SHP77 treated with DMSO at 0.1 percent for 48 hours (cell line): ENCODE data around the gene RAB42.
"Not testable (repeated sequence)": the region's sequence is repeated elsewhere in the genome, so short reads cannot be mapped to it uniquely, and the experiment has no call there.

Source experiments
- DNase-seq: peaks from one replicate; lab custom pipeline; 2025; lab: John Stamatoyannopoulos, UW

The RAB42 gene

DNA sequence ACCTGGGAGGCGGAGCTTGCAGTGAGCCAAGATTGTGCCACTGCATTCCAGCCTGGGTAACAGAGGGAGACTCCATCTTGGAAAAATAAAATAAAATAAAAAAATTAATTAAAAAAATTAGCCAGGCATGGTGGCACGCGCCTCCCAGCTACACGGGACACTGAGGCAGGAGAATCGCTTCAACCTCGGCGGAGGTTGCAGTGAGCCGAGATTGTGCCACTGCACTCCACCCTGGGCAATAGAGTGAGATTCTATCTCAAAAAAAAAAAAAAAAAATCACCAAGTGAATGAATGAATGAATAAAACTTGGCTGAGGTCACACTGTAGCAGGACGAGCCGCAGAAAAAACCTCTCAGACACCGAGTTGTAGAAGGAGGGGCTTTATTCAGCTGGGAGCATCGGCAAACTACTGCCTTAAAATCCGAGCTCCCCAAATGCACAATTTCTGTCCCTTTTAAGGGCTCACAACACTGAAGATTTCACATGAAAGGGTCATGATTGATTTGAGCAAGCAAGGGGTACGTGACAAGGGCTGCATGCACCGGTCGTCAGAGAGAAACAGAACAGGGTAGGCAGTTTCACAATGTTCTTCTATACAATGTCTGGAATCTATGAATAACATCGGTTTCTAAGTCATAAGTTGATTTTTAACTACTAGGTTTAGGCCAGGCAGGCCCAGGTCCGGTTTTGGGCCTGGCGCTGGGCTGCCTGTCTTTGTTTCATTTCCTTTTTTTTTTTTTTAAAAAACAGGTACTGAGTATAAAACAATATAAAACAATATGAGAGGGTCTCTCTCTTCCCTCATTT lies 5.3 kb upstream of the RAB42 start:
- DNase-seq: not testable (repeated sequence)

DNA sequence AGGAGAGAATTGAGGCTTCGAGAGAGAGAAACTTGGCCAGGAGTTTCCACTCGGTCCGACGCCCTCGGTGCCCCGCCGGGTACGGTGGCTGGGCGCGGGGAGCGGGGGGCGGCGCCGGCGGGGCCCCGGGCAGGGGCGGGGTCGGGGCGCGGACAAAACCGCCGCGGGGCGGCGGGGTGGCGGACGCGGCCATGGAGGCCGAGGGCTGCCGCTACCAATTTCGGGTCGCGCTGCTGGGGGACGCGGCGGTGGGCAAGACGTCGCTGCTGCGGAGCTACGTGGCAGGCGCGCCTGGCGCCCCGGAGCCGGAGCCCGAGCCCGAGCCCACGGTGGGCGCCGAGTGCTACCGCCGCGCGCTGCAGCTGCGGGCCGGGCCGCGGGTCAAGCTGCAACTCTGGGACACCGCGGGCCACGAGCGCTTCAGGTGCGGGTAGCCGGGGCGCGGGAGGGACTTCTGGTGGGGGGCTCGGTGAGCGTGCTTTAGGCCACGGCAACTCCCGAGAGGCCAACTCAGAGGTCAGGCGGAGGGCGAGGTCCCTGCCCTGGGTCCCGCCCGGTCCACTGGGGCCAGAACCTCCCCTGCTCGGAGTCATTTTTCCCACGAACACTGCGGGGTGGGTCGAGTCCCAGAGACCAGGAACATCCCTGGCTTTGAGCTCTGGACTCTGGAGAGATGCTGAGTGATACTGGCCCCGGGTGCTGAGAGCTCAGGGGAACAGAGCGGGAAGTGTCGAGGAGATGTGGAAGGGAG lies 431 bp downstream of the RAB42 start:
- DNase-seq: no peak

DNA sequence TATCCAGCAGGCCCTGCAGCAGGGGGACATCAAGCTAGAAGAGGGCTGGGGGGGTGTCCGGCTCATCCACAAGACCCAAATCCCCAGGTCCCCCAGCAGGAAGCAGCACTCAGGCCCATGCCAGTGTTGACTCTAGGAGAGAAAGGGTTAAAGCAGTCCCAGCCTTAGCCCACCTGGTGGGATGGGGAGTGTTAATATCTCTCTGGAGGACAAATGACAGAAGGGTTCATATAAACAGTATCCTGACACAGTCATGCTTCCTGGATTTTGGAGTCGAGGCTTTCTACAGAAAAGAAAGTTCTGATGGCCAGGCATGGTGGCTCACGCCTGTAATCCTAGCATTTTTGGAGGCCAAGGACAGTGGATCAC lies 1.9 kb downstream of the RAB42 start:
- not testable (repeated sequence) for DNase-seq

DNA sequence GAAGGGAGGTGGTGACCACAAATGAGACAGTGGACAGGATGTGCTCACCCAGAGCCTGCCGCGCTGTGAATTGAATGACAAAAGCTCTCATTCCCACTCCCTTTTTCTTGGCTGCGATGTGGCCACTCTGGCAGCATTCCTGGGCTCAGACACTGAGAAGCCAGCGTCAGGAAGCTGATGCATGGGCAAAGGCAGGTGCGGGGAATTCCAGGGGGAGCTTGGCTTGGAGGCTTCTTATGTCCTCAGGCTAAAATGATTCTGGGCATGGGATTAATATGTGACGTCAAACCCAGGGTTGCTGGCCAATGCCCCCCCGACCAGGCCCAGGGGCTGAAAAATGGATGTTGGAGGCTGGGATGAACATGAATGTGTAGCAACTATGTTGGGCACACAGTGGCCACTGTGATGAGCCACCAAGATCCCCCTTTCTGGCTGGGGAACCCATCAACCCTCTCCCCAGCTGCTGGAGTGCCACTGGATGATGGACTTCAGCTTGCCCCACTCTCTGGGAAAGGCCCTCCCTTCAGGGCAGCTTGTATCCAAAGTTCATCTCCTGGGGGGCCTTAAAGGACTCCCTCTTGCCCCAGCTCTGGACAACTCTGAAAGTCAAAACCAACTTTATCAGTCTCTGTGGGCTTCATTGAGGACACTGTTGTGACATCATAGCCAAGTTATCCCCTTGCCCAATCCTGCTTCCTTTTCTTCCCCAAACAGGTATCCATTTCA lies 2.8 kb downstream of the RAB42 start:
- DNase-seq: not testable (repeated sequence)

DNA sequence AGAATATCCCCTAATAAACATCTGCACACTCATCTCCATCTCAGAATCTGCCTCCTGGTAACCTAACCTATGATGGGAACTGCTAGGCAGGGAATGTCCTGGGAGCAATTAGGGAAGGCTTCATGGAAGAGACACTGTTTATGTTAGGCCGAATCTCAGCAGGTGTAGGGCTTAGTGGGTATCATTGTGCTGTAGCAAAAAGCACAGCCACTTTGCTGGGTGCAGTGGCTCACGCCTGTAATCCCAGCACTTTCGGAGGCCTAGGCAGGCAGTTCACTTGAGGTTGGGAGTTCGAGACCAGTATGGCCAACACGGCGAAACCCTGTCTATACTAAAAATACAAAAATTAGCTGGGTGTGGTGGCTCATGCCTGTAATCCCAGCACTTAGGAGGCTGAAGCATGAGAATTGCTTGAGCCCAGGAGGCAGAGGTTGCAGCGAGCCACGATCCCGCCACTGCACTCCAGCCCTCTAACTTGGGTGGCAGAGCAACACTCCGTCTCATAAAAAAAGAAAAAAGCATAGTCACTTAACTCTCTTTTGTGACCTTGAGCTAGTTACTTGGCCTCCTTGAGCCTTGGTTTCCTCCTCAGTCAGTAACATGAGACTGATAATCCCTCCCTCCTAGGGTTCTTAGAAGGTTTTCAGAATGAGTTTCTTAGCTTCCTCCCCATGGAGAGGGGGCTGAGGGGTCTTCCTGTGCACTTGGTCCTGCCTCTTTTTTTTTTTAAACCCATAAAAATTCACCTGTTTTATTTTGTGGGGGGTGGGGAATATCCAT lies 3.5 kb downstream of the RAB42 start:
- no peak for DNase-seq

DNA sequence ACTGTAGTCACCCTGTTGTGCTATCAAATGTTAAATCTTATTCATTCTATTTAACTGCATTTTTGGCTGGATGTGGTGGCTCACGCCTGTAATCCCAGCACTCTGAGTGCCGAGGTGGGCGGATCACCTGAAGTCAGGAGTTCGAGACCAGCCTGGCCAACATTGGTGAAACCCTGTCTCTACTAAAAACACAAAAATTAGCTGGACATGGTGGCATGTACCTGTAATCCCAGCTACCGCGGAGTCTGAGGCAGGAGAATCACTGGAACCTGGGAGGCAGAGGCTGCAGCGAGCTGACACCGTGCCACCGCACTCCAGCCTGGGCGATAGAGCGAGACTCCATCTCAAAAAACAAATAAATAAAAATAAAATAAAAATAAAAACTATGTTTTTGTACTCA lies 4.2 kb downstream of the RAB42 start:
- DNase-seq: not testable (repeated sequence)

DNA sequence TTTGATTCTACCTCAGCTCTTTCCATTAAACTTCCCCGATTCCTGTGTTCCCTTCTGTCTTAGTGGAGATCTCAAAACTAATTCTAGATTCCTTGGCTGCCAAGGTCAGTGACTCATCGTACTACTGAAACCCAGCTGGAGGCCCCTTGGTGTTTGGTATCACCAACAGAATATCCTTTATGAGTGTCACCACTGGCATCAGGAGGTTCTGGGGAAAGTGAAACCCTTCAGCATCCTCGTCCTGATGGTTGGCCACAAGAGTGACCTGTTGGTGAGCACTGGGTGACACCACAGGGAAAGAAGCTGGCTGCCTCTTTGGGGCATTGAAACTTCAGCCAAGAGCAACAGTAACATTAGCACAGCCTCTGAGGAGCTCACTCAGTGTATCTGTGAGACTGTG lies 9.6 kb downstream of the RAB42 start:
- DNase-seq: no peak

DNA sequence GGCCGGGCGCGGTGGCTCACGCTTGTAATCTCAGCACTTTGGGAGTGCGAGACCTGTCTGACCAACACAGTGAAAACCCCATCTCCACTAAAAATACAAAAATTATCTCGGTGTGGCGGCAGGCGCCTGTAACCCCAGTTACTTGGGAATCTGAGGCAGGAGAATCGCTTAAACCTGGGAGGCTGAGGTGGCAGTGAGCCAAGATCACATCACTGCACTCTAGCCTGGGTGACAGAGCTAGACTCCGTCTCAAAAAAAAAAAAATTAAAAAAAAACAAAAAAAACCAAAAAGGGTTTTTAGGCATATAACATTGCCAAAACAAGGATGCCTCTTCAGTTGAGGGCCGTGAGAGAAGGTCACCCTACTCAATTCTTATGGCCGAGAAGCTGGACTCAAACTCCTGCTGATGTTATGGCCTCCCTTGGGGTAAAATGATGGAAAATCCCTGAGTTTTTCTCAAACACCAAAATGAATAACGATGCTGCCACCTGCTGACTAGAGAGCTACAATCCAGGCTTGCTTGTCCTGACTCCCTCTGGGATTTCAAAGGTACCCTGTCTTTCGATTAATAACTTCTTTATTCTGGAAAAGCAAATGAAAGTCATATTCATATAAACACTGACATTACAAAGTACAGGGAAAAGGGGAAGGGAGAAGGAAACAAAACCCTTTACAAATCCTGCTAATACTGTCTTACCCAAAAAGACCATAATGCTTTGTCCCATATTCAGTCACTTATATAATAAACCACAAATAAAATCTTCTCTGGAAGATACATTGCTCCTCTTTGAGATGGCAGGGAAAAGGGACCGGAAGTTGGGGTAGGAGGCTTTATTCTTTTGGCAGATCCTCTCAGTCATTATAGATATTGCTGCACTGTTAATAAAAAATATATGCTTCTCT lies 10.7 kb downstream of the RAB42 start:
- peak; percentile 39 for DNase-seq

DNA sequence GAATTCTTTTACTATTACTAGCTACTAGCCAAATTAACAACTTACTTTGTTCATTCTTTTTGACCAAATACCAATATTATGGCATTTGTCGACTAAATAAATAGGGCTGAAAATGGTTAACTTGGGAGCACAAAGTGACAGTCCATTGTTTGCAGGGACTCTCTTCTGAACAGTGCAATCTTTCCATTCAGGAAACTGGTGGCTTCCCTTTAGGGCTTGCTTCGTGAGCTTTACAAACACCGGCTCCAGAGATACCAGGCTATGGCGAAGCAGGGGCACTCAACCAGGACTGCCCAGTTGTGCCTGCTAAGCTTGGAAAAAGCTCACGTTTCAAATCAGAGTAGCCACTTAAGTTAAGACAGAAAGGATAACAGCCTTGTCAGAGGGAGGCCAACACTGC lies 12.3 kb downstream of the RAB42 start:
- DNase-seq: no peak

DNA sequence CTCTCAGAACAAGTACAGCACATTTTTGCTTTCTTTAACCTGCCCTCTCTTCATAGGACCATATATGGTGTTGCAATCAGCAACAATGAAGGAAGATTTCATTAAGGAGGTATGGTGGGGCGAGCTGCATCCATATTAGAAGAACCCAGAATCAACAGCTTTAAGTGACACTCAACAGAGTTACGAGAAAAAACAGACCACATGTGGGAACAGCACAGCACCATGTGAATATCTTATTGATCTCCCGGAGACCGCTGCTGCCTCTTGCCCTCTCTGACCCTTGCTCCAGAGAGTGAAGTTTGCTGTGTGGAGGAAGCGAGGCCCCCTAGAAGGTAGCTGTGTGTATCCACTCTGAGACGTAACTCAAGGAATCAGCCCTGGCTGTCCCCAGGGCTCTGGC lies 12.9 kb downstream of the RAB42 start:
- no peak for DNase-seq

DNA sequence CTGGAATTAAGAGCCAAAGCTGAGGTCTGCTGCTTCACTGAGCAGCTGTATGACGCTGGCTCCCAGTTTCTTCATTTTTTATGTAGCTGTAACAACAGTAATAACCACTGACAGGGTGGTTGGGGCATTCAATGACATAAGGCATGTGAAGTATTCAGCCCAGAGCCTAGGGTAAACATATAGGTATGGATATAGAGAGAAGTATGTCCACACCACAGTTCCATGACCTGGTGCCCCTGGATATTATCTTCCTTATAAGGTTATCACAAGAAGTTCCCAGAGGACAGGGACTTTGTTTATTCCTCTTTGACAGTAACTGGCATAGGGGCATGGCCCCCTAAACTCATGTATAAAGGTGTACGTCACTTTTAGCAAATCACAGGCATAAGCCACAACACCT lies 14.7 kb downstream of the RAB42 start:
- no peak for DNase-seq

DNA sequence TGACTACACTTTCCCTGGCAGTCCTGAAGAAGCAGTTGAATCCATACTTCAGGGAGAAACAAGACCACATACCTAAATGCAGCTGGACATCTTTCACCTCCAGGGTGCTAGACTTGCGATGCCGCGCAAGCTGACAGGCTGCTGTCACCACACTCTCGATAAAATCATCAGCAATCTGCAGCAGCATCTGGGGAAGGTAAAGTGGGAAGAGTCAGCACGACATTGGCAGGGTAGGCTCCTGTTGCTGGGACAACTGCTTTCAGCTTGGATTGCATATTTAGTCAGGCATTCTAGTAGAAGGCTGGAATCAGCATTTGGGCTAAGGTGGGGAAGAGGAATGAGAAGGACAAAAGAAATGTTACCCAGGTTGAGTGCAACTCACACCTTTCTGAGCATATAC lies 21.1 kb downstream of the RAB42 start:
- DNase-seq: no peak

DNA sequence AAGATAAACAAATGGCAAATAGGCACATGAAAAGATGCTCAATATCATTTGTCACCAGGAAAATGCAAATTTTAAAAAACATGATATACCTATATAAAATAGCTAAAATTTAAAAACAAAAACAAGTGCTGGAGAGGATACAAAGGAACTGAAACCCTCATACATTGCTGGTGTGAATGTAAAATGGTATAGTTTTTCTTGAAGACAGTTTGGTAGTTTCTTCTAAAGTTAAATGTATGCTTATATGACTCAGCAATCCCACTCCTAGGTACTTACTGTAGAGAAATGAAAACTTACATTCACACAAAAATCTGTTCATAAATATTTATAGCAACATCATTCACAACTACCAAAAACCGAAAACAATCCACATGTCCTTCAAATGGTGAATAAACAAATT lies 39.6 kb downstream of the RAB42 start:
- no peak for DNase-seq

DNA sequence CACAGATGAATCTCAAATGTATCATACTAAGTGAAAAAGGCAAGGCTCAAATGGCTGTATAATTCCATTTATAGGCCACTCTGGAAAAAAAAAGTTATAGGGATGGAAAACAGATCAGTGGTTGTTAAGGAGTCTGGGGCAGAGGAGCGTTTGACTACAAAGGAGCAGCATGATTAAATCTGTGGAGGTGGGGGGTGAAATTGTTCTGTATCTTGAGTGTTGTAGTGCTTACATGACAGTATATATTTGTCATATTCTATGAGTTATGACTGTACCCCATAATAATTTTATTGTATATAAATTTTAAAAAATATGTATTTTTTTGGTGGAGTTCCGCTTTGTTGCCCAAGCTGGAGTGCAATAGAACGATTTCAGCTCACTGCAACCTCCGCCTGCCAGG lies 40.5 kb downstream of the RAB42 start:
- DNase-seq: no peak

DNA sequence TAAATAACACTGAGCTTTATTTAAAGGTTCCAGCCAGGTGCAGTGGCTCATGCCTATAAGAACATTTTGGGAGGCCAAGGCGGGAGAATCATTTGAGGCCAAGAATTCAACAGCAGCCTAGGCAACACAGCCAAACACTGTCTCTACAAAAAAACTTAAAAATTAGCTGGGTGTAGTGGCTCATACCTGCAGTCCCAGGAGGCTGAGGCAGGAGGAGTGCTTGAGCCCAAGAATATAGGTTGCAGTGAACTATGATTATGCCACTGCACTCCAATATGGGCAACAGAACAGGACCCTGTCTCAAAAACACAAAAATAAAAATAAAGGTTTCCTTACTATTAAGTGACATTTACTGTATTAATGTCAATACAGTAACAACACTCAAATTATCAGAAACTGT lies 48.7 kb downstream of the RAB42 start:
- no peak for DNase-seq

DNA sequence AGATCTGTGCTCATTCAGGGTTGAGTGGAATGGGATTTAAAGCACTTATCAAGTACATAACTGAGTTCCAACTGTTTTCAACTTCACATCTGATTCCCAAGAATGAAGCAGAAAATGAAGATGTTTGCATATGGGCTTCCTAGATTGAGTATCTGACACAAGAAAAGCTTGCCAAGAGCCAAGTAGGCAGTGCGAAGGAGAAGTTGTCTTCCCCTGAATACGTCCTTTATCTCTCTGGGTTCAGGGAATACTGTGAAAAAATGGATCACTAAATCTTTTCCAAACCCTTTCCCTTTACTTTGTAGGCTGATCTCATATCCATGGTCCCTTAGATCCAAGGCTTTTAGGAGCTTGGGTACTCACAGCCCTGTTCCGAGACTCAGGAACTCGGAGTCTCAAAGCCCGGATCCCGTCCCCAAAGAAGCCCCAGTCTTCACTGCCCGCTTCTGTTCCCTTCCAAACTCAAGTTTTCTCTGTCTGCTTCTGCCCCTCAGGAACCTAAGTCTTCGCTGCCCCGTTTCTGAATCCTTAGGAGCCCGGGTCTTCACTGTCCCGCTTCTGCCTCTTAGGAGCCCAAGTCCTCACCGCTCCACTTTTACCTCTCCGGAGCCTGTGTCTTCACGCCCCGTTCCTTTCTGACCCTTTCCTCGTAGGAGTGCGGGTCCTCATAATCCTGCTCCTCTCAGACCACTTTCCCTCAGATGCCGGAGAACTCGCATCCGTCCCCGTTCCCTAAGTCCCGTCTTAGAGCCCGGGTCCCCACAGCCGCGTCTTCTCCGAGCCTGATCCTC lies 50.2 kb downstream of the RAB42 start:
- DNase-seq: no peak

DNA sequence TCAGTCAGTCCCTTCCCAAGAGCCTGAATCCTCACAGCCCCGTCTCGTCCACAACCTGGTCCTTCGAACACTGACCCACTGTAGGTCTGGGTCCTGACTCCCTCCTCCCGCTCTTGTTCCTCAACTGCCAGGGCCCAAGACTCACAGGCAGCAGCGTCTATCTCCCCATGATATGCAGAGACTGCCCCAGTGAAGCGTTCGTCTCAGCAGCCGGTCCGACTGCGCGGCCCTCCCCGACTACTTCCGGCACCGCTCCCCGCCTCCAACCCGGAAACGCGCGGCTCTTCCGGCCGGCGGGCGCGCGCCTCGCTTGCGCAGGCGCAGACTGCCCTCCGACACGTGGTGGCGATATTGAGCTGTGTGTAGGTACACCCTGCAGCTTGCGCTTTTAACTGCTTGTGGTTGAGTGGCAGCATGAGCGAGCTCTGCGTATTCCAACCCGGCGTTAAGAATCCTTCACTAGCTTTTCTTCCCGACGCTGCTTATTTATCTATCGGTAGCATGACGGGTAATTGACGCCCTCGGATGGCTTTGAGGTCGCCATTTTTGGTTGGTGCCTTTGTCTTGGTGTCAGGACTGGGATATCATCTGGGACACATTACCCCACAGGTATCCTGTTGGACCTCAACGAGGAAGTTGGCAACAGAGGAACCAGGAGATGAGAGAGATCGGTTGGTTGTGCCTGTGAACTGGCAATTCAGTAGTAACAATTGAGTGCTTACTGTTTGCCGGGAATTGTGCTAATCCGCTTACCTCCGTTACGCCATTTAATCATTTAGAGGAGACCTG lies 51.0 kb downstream of the RAB42 start, which contains the start of gene TAF12:
TAF12 (minus strand) TSS at position 221 of the 789 bp plus-strand sequence. CDS start 20,986 bp downstream, outside the sequence.
- peak; percentile 92 for DNase-seq

DNA sequence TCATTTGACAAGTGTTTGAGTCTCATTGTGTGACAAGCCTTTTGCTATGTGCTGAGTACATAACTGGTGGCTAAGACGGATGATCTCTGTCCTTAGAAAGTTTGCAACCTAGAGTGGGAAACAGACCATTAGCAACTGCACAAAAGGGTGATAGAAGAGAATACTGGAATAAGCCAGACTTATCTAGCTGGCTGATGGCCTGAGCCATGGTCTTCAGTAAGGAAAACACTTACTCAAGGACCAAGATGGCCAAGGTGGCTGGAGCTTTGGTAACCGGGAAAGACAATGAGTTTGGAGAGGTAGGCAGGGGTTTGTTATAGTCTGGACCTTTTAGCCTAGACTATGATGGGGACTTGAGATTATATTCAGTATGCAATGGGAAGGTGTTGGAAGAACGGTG lies 52.4 kb downstream of the RAB42 start:
- DNase-seq: no peak
